Measurements from ENCODE around the gene RIGI. TPM values are rescaled to one million over a fixed set of nuclear protein-coding genes. Genes with fewer than 3 reads are reported as not detected.

The RIGI gene
- total RNA-seq, 2 donors from 2014 or later = 2.6 to 6.5 TPM

GRCh38 chr9:32487981-32488380 lies 38.0 kb downstream of the RIGI start:
- no peak for TF ChIP-seq POLR2A (IDR thresholded peaks at IDR 0.05)
- no peak for TF ChIP-seq CTCF (IDR thresholded peaks at IDR 0.05)
- H3K9me3 ChIP-seq = no peaks in the 10 kb centered on the region
- no peak overlapping the region for H3K27ac ChIP-seq
- H3K4me3 ChIP-seq = no peak overlapping the region
- DNase-seq = no peak
- WGBS, 2 donors = 67 to 72% methylated on average over 3 of the region's 3 CpGs
- no peaks in the 10 kb centered on the region for H3K4me1 ChIP-seq
- H3K27me3 ChIP-seq = no peaks in the 10 kb centered on the region
- intact Hi-C loops (cut with DNase I) = no loop called here
- ATAC-seq = no peak
- H3K36me3 ChIP-seq (replicated peaks in 1 of 2; ENCODE audit: insufficient read depth in 1 of 2, low read depth in 2 of 2) = peaks cover 0 to 17% of the 10 kb centered on the region in 2 donors

GRCh38 chr9:32486839-32487562 lies 39.0 kb downstream of the RIGI start:
- TF ChIP-seq POLR2A (IDR thresholded peaks at IDR 0.05) = no peak
- TF ChIP-seq CTCF (IDR thresholded peaks at IDR 0.05) = no peak

GRCh38 chr9:32483343-32483742 lies 42.7 kb downstream of the RIGI start:
- ATAC-seq = no peak
- TF ChIP-seq CTCF (IDR thresholded peaks at IDR 0.05) (no peak), POLR2A (IDR thresholded peaks at IDR 0.05) (no peak)
- DNase-seq = no peak
- intact Hi-C loops (cut with DNase I) = no loop called here
- Histone ChIP-seq H3K27ac (no peak overlapping the region), H3K4me1 (no peaks in the 10 kb centered on the region), H3K9me3 (no peaks in the 10 kb centered on the region), H3K27me3 (no peaks in the 10 kb centered on the region), H3K4me3 (no peak overlapping the region), H3K36me3 (replicated peaks in 1 of 2; ENCODE audit: insufficient read depth in 1 of 2, low read depth in 2 of 2) (peaks cover 0 to 22% of the 10 kb centered on the region in 2 donors)
- WGBS, 2 donors = 76 to 95% methylated on average over 4 of the region's 4 CpGs

More at GRCh38 chr9:32486839-32487562, 39.0 kb downstream of the RIGI start:
- no peaks in the 10 kb centered on the region for H3K9me3 ChIP-seq
- no peak overlapping the region for H3K27ac ChIP-seq
- DNase-seq (no peak), ATAC-seq (no peak)
- H3K27me3 ChIP-seq = no peaks in the 10 kb centered on the region
- no peak overlapping the region for H3K4me3 ChIP-seq
- H3K4me1 ChIP-seq = no peaks in the 10 kb centered on the region
- intact Hi-C loops (cut with DNase I) = no loop called here
- H3K36me3 ChIP-seq (replicated peaks in 1 of 2; ENCODE audit: insufficient read depth in 1 of 2, low read depth in 2 of 2) = peaks cover 0 to 21% of the 10 kb centered on the region in 2 donors
- 48 to 53% methylated on average over 2 of the region's 2 CpGs for WGBS, 2 donors

Other genes starting within 250 kb of the RIGI start
- 10 to 100 TPM; 48.8 to 51.1 TPM for gene ACO1, start 141.6 kb downstream of the RIGI start, total RNA-seq
- gene SMIM27, start 26.1 kb upstream of the RIGI start, total RNA-seq = under 1 TPM in 1 of 2 donors, not detected in 1; 0.52 TPM
- gene TOPORS, start 26.4 kb upstream of the RIGI start, total RNA-seq = 10 to 100 TPM in 1 of 2 donors, 1 to 10 TPM in 1; 9.9 to 12.2 TPM
- 1 to 10 TPM; 6.9 to 7.5 TPM for gene NDUFB6, start 47.0 kb upstream of the RIGI start, total RNA-seq
- not detected for gene TAF1L, start 109.5 kb upstream of the RIGI start, total RNA-seq

Measured in body of pancreas (tissue), 4 donors.